HepG2 (cell line): Measurements from ENCODE around the gene MOBP. TPM values are rescaled to one million over a fixed set of nuclear protein-coding genes. Genes with fewer than 3 reads are reported as not detected.
A peak's percentile ranks its signal among the peaks of the same experiment; 100 is the strongest.

ENCODE experiments used
- ATAC-seq: fragments of 200-7000 bp; cut with Tn5 transposase; 3 replicates; pipeline ENCODE4 v1.9.1; 2020; ENCODE audit warnings: mild to moderate bottlenecking, moderate library complexity
- BruUV-seq: library from RNA; stranded (reverse); fragments of 400-500 nt; replicated peaks from 2 replicates; lab custom pipeline; 2021; lab: Mats Ljungman, UMichigan
- CTCF ChIA-PET: fragments of 300-600 bp; formaldehyde crosslinking; extraction: SDS; loops from one replicate; lab custom pipeline; 2021; ENCODE audit warnings: low total read pairs, inconsistent platforms, low intra/inter-chr PET ratio; lab: Yijun Ruan, JAX
- POLR2A ChIA-PET: fragments of 350-600 bp; sonication (Branson Sonifier 250); formaldehyde crosslinking; loops from one replicate; lab custom pipeline; 2020; ENCODE audit warnings: antibody characterized with exemption, inconsistent platforms; lab: Yijun Ruan, JAX
- DNase-seq: peaks from one replicate; pipeline ENCODE4 v3.0.0-alpha.2; 2015; ENCODE audit warnings: low spot score
- FAIRE-seq: peaks from 3 replicates; lab custom pipeline; 2011; peaks lifted over from hg19 to GRCh38; lab: Jason Lieb, UNC
- H2AFZ ChIP-seq: one replicate; pipeline ENCODE4 v1.6.1; 2011; ENCODE audit warnings: low read length, inconsistent platforms
- H3K27ac ChIP-seq: fragments of 300-600 bp; 3 replicates; pipeline ENCODE4 v1.8.0; 2011; ENCODE audit warnings: mixed run types, mild to moderate bottlenecking, mixed read lengths, low read length, inconsistent platforms; ENCODE audit not compliant: insufficient read depth; ENCODE audit errors: extremely low read length
- H3K27me3 ChIP-seq, 2 experiments: fragments of 200-600 bp in 1 of 2; 2 replicates in 1 of 2; 3 replicates in 1 of 2; pipeline versions ENCODE4 v1.6.0 to v1.8.0; 2011; ENCODE audit warnings: low read length in 2 of 2, mild to moderate bottlenecking in 2 of 2, moderate library complexity in 2 of 2, inconsistent platforms in 1 of 2; ENCODE audit not compliant: insufficient read depth in 2 of 2, control insufficient read depth in 1 of 2
- H3K36me3 ChIP-seq, 2 experiments: fragments of 200-600 bp in 1 of 2; replicated peaks in 1 of 2; 2 replicates in 1 of 2; 3 replicates in 1 of 2; pipeline versions ENCODE4 v1.5.1 to v1.8.0; 2011; ENCODE audit warnings: low read length in 2 of 2, inconsistent platforms in 1 of 2; ENCODE audit not compliant: insufficient read depth in 2 of 2, control insufficient read depth in 1 of 2
- H3K4me1 ChIP-seq: 2 replicates; pipeline ENCODE4 v1.5.1; 2012; ENCODE audit warnings: low read length, inconsistent platforms; ENCODE audit not compliant: insufficient read depth
- H3K4me2 ChIP-seq: 2 replicates; pipeline ENCODE4 v1.6.0; 2011; ENCODE audit warnings: low read depth, low read length, inconsistent platforms
- H3K4me3 ChIP-seq, 3 experiments: fragments of 200-600 bp in 1 of 3; sonication (generic), shearing (Covaris generic) in 1 of 3; replicated peaks in 1 of 3; 2 replicates each; pipeline ENCODE4 v1.5.1; 2011 to 2016; ENCODE audit warnings: low read length in 3 of 3, inconsistent platforms in 2 of 3, low read depth in 2 of 3, mild to moderate bottlenecking in 2 of 3, control low read depth in 1 of 3, mixed read lengths in 1 of 3; ENCODE audit not compliant: insufficient read depth in 1 of 3
- H3K79me2 ChIP-seq: one replicate; pipeline ENCODE4 v1.6.1; 2011; ENCODE audit warnings: low read length, inconsistent platforms; ENCODE audit not compliant: insufficient read depth
- H3K9ac ChIP-seq: 2 replicates; pipeline ENCODE4 v1.6.0; 2011; ENCODE audit warnings: mild to moderate bottlenecking, low read depth, low read length, inconsistent platforms; ENCODE audit not compliant: insufficient read depth
- H3K9me3 ChIP-seq: 2 replicates; pipeline ENCODE4 v1.5.1; 2012; ENCODE audit warnings: mild to moderate bottlenecking, low read length
- H4K20me1 ChIP-seq: 2 replicates; pipeline ENCODE4 v1.6.0; 2011; ENCODE audit warnings: inconsistent platforms, mild to moderate bottlenecking, low read length, moderate library complexity; ENCODE audit not compliant: insufficient read depth
- BORCS8-MEF2B ChIP-seq: sonication (generic); formaldehyde crosslinking; IDR thresholded peaks from 2 replicates; pipeline ENCODE4 v1.8.0; 2022; ENCODE audit warnings: mild to moderate bottlenecking, missing genetic modification reagents
- ETV5 ChIP-seq: IDR thresholded peaks from 2 replicates; pipeline ENCODE4 v1.6.1; 2018; ENCODE audit warnings: missing biosample characterization, missing genetic modification reagents, inconsistent platforms, borderline replicate concordance
- FOXK1 ChIP-seq: sonication (generic); formaldehyde crosslinking; IDR thresholded peaks from 2 replicates; pipeline ENCODE4 v1.4.0; 2020; ENCODE audit warnings: low read depth, missing genetic modification reagents, borderline replicate concordance
- FOXP4 ChIP-seq: sonication (generic); formaldehyde crosslinking; IDR thresholded peaks from 2 replicates; pipeline ENCODE4 v1.4.0; 2020; ENCODE audit warnings: missing genetic modification reagents
- GABPA ChIP-seq, 2 experiments: IDR thresholded peaks; 2 replicates each; pipeline ENCODE4 v1.6.1; 2011 to 2016; ENCODE audit warnings: low read depth in 2 of 2, low read length in 1 of 2, missing biosample characterization in 1 of 2, missing genetic modification characterization in 1 of 2
- HIC2 ChIP-seq: sonication (generic); formaldehyde crosslinking; IDR thresholded peaks from 2 replicates; pipeline ENCODE4 v1.9.0; 2022; ENCODE audit warnings: low read depth, missing genetic modification reagents
- HMG20A ChIP-seq: IDR thresholded peaks from 2 replicates; pipeline ENCODE4 v1.6.1; 2016; ENCODE audit warnings: borderline replicate concordance
- HNF4G ChIP-seq, 2 experiments: sonication (generic) in 1 of 2; formaldehyde crosslinking in 1 of 2; IDR thresholded peaks; 2 replicates each; pipeline versions ENCODE4 v1.4.0 to v1.6.1; 2011 to 2020; ENCODE audit warnings: borderline replicate concordance in 2 of 2, low read depth in 2 of 2, mild to moderate bottlenecking in 2 of 2, low read length in 1 of 2, missing genetic modification reagents in 1 of 2, moderate library complexity in 1 of 2
- KDM4B ChIP-seq: sonication (generic); formaldehyde crosslinking; IDR thresholded peaks from 2 replicates; pipeline ENCODE4 v1.4.0; 2020; ENCODE audit warnings: missing genetic modification reagents
- KLF16 ChIP-seq, 2 experiments: sonication (generic) in 1 of 2; formaldehyde crosslinking in 1 of 2; IDR thresholded peaks; 2 replicates each; pipeline versions ENCODE4 v1.6.1 to v1.8.0; 2016 to 2023; ENCODE audit warnings: missing genetic modification reagents in 2 of 2, missing compliant biosample characterization in 1 of 2
- MAZ ChIP-seq, 2 experiments: sonication (generic) in 1 of 2; formaldehyde crosslinking in 1 of 2; IDR thresholded peaks; 2 replicates each; pipeline versions ENCODE4 v1.5.0 to v1.6.1; 2012 to 2020; ENCODE audit warnings: low read depth in 2 of 2, mild to moderate bottlenecking in 2 of 2, borderline replicate concordance in 1 of 2, improper control_type of control experiment in 1 of 2, low read length in 1 of 2, missing genetic modification reagents in 1 of 2, moderate library complexity in 1 of 2
- MIER3 ChIP-seq: IDR thresholded peaks from 2 replicates; pipeline ENCODE4 v1.6.1; 2016; ENCODE audit warnings: missing compliant biosample characterization, borderline replicate concordance
- RCOR2 ChIP-seq: IDR thresholded peaks from 2 replicates; pipeline ENCODE4 v1.6.1; 2016; ENCODE audit warnings: missing biosample characterization, missing genetic modification reagents
- THAP8 ChIP-seq: sonication (generic); formaldehyde crosslinking; IDR thresholded peaks from 2 replicates; pipeline ENCODE4 v1.5.1; 2020; ENCODE audit warnings: missing genetic modification reagents, mild to moderate bottlenecking, borderline replicate concordance
- ZBTB21 ChIP-seq: sonication (generic); formaldehyde crosslinking; IDR thresholded peaks from 2 replicates; pipeline ENCODE4 v1.4.0; 2020; ENCODE audit warnings: missing genetic modification reagents
- ZBTB3 ChIP-seq: sonication (generic); formaldehyde crosslinking; IDR thresholded peaks from 2 replicates; pipeline ENCODE4 v1.4.0; 2020; ENCODE audit warnings: low read depth, mild to moderate bottlenecking, moderate library complexity, missing genetic modification reagents, borderline replicate concordance
- ZEB1 ChIP-seq: IDR thresholded peaks from 2 replicates; pipeline ENCODE4 v1.6.1; 2012; ENCODE audit warnings: mild to moderate bottlenecking, low read depth, inconsistent platforms; ENCODE audit not compliant: insufficient replicate concordance
- ZNF263 ChIP-seq: sonication (generic); formaldehyde crosslinking; IDR thresholded peaks from 2 replicates; pipeline ENCODE4 v1.4.0; 2020; ENCODE audit warnings: missing genetic modification reagents
- ZNF331 ChIP-seq: sonication (generic); formaldehyde crosslinking; IDR thresholded peaks from 2 replicates; pipeline ENCODE4 v1.4.0; 2020; ENCODE audit warnings: missing genetic modification reagents
- ZNF557 ChIP-seq: sonication (generic); formaldehyde crosslinking; IDR thresholded peaks from 2 replicates; pipeline ENCODE4 v1.4.0; 2020; ENCODE audit warnings: missing genetic modification reagents
- ZNF703 ChIP-seq: sonication (generic); formaldehyde crosslinking; IDR thresholded peaks from 2 replicates; pipeline ENCODE4 v1.5.1; 2020; ENCODE audit warnings: missing genetic modification reagents, mild to moderate bottlenecking, moderate library complexity, borderline replicate concordance
- WGBS: methylation state at CpG from one replicate; pipeline ENCODE4 v1.1.6; 2017; ENCODE audit warnings: low lambda C conversion rate; 5-methylcytosine and 5-hydroxymethylcytosine counted together
- in situ Hi-C: cut with HindIII; loops from 2 replicates; pipeline ENCODE4 v1.10.0; 2017; ENCODE audit warnings: low pct_unique_long_range_greater_than_20kb; ENCODE audit not compliant: extremely low pct_ligation_motif_present
- intact Hi-C: fragments of 100-400 bp; cut with micrococcal nuclease; formaldehyde crosslinking; loops from one replicate; pipeline ENCODE4 v1.10.0; 2022; ENCODE audit not compliant: unreplicated experiment
- polyA plus RNA-seq, 8 experiments: library from polyadenylated mRNA; depleted of rRNA in 3 of 8; stranded (reverse) in 7 of 8; unstranded in 1 of 8; fragments of >200 nt; fragmentation: Illumina TruSeq in 4 of 8; extraction: Trizol in 4 of 8; gene quantifications; 2 replicates each; pipeline versions ENCODE4 v1.2.1 to v1.2.3, GENCODE V29; 2011 to 2016; ENCODE audit warnings: low read depth in 4 of 8, missing spikeins in 1 of 8, mixed read lengths in 1 of 8; ENCODE audit not compliant: insufficient read depth in 1 of 8
- total RNA-seq, 5 experiments: library from RNA; depleted of rRNA; stranded (reverse); fragments of >200 nt; fragmentation: Illumina TruSeq; extraction: Trizol; gene quantifications; 2 replicates each; pipeline ENCODE4 v1.2.3, GENCODE V29; 2016; ENCODE audit warnings: low read depth in 1 of 5

The MOBP gene
- total and polyA plus RNA-seq, 2 of the 13 experiments (the other 11 are each of a cell fraction or from before 2014, with no cell fraction given): not detected

- Histone ChIP-seq H3K27me3 (peaks cover 0 to 1% of the 10 kb centered on the region in 2 experiments; a peak in 2 of 5 replicates), H3K4me2 (peak overlapping the region; percentile 36; the same call in 1 of the 2 replicates), H4K20me1 (no peaks in the 10 kb centered on the region), H3K79me2 (no peaks in the 10 kb centered on the region), H3K4me3 (no peak overlapping the region), H3K9me3 (no peaks in the 10 kb centered on the region), H3K9ac (no peak overlapping the region), H2AFZ (no peak overlapping the region), H3K4me1 (peaks cover 18% of the 10 kb centered on the region; the same call in 1 of the 2 replicates), H3K36me3 (no peaks in the 10 kb centered on the region), H3K27ac (no peak overlapping the region)
- FAIRE-seq: peak; percentile 46
- peak; percentile 59 for DNase-seq
- intact Hi-C loops: no loop called here
- peak; percentile 67 for ATAC-seq
- ChIA-PET CTCF (no interaction called here), POLR2A (no interaction called here)
- in situ Hi-C loops: no loop called here
- WGBS: 9% methylated on average over 4 of the region's 4 CpGs
- no TSS peak for BruUV-seq
- TF ChIP-seq FOXK1 (CRISPR knock-in tag) (no peak), ZNF703 (CRISPR knock-in tag) (no peak), ZEB1 (peak; percentile 65), ZNF331 (CRISPR knock-in tag) (no peak), MAZ (IDR thresholded peaks at IDR 0.05; ENCODE audit: borderline replicate concordance, low read depth, low read length) (no peak), MAZ (CRISPR knock-in tag; IDR thresholded peaks at IDR 0.05; ENCODE audit: low read depth) (no peak), ZBTB21 (CRISPR knock-in tag) (no peak), ZNF557 (CRISPR knock-in tag) (no peak), RCOR2 (no peak), KLF16 (CRISPR knock-in tag; IDR thresholded peaks at IDR 0.05) (no peak), HMG20A (CRISPR knock-in tag) (no peak), HNF4G (IDR thresholded peaks at IDR 0.05; ENCODE audit: borderline replicate concordance, low read depth, low read length) (peak; percentile 31; the same call in 1 of the 2 replicates), HNF4G (CRISPR knock-in tag; IDR thresholded peaks at IDR 0.05; ENCODE audit: borderline replicate concordance, low read depth) (no peak), GABPA (IDR thresholded peaks at IDR 0.05; ENCODE audit: low read depth, low read length) (no peak), GABPA (CRISPR knock-in tag; IDR thresholded peaks at IDR 0.05; ENCODE audit: low read depth) (peak; percentile 69), FOXP4 (no peak), BORCS8-MEF2B (CRISPR knock-in tag) (no peak), ETV5 (CRISPR knock-in tag) (peak; percentile 43; the same call in 1 of the 2 replicates), ZBTB3 (CRISPR knock-in tag) (no peak), ZNF263 (CRISPR knock-in tag) (peak; percentile 64; the same call in 1 of the 2 replicates), KDM4B (CRISPR knock-in tag) (no peak), THAP8 (CRISPR knock-in tag) (no peak), HIC2 (no peak), MIER3 (CRISPR knock-in tag) (no peak)
Observed at GRCh38 chr3:39494781-39495180, 27.3 kb downstream of the MOBP start.
